Left renal pelvis (tissue), 4 donors: ENCODE data around the gene FOXO6. TPM values are rescaled to one million over a fixed set of nuclear protein-coding genes. Genes with fewer than 3 reads are reported as not detected.

Experiments
- DNase-seq, 4 donors: peaks; one replicate each; pipeline ENCODE4 v3.0.0-alpha.2; 2013; ENCODE audit warnings: low read depth in 4 of 4, low spot score in 3 of 4
- polyA plus RNA-seq, 4 donors: library from polyadenylated mRNA; unstranded; fragments of 120-200 nt; gene quantifications; one replicate each; pipeline ENCODE4 v1.2.1, GENCODE V29; 2013; ENCODE audit not compliant: insufficient read length in 4 of 4

FOXO6 gene
- polyA plus RNA-seq, 4 donors = 1.4 to 3.0 (median 2.3) TPM

- DNase-seq = no peak
Observed at GRCh38 chr1:41419584-41420295, 58.5 kb downstream of the FOXO6 start.

- DNase-seq = no peak
Observed at GRCh38 chr1:41420351-41420750, 59.1 kb downstream of the FOXO6 start.

GRCh38 chr1:41420860-41421259, 59.6 kb downstream of the FOXO6 start:
- no peak for DNase-seq

GRCh38 chr1:41422306-41422705, 61.1 kb downstream of the FOXO6 start:
- no peak for DNase-seq

- no peak for DNase-seq
Observed at GRCh38 chr1:41423511-41424191, 62.4 kb downstream of the FOXO6 start.

- DNase-seq = no peak
Observed at GRCh38 chr1:41424581-41425118, 63.4 kb downstream of the FOXO6 start.

GRCh38 chr1:41425369-41425768, 64.1 kb downstream of the FOXO6 start:
- DNase-seq = no peak

GRCh38 chr1:41426201-41426890, 65.1 kb downstream of the FOXO6 start:
- no peak for DNase-seq

- DNase-seq = no peak
Observed at GRCh38 chr1:41427122-41427913, 66.1 kb downstream of the FOXO6 start.

- no peak for DNase-seq
Observed at GRCh38 chr1:41427916-41428737, 66.9 kb downstream of the FOXO6 start.

- DNase-seq = no peak
Observed at GRCh38 chr1:41428738-41429640, 67.8 kb downstream of the FOXO6 start.

GRCh38 chr1:41429641-41430035, 68.4 kb downstream of the FOXO6 start:
- no peak for DNase-seq

GRCh38 chr1:41430069-41430468, 68.8 kb downstream of the FOXO6 start:
- no peak for DNase-seq

- DNase-seq = no peak
Observed at GRCh38 chr1:41430582-41430981, 69.3 kb downstream of the FOXO6 start.

- no peak for DNase-seq
Observed at GRCh38 chr1:41431490-41432350, 70.5 kb downstream of the FOXO6 start.
